Stimulated activated naive CD8-positive, alpha-beta T cell treated with anti-CD3 and anti-CD28 coated beads, Interleukin-15, Interleukin-2, amounts not matched to agents 100 ng/mL and 50 ng/mL, for 24 hours (primary cell): ENCODE measurements around the gene EFCAB8.

ENCODE experiments used
- H3K27ac Mint-ChIP-seq: one replicate; pipeline ENCODE4 v1.8.0; 2021; ENCODE audit warnings: mild to moderate bottlenecking, mixed read lengths
- H3K27me3 Mint-ChIP-seq: one replicate; pipeline ENCODE4 v1.8.0; 2021; ENCODE audit warnings: mixed read lengths
- H3K36me3 Mint-ChIP-seq: one replicate; pipeline ENCODE4 v1.8.0; 2021; ENCODE audit warnings: low read depth, mixed read lengths
- H3K4me1 Mint-ChIP-seq: one replicate; pipeline ENCODE4 v1.8.0; 2021; ENCODE audit warnings: low read depth, mixed read lengths
- H3K4me3 Mint-ChIP-seq: one replicate; pipeline ENCODE4 v1.8.0; 2021; ENCODE audit warnings: mild to moderate bottlenecking, mixed read lengths
- H3K9me3 Mint-ChIP-seq: one replicate; pipeline ENCODE4 v1.8.0; 2021; ENCODE audit warnings: mixed read lengths

Gene EFCAB8

GRCh38 chr20:32980131-32980941 is 121.6 kb downstream of the EFCAB8 start:
- H3K9me3 Mint-ChIP-seq, result peaks cover 6% of the 10 kb centered on the region
- no peaks in the 10 kb centered on the region for H3K36me3 Mint-ChIP-seq
- H3K4me3 Mint-ChIP-seq, result no peak overlapping the region
- no peak overlapping the region for H3K27ac Mint-ChIP-seq
- no peaks in the 10 kb centered on the region for H3K27me3 Mint-ChIP-seq
- H3K4me1 Mint-ChIP-seq, result peaks cover 11% of the 10 kb centered on the region

GRCh38 chr20:32980990-32981389 is 122.3 kb downstream of the EFCAB8 start:
- no peaks in the 10 kb centered on the region for H3K36me3 Mint-ChIP-seq
- peaks cover 6% of the 10 kb centered on the region for H3K9me3 Mint-ChIP-seq
- H3K4me1 Mint-ChIP-seq, result peaks cover 11% of the 10 kb centered on the region
- H3K4me3 Mint-ChIP-seq, result no peak overlapping the region
- H3K27me3 Mint-ChIP-seq, result no peaks in the 10 kb centered on the region
- H3K27ac Mint-ChIP-seq, result no peak overlapping the region

DNA sequence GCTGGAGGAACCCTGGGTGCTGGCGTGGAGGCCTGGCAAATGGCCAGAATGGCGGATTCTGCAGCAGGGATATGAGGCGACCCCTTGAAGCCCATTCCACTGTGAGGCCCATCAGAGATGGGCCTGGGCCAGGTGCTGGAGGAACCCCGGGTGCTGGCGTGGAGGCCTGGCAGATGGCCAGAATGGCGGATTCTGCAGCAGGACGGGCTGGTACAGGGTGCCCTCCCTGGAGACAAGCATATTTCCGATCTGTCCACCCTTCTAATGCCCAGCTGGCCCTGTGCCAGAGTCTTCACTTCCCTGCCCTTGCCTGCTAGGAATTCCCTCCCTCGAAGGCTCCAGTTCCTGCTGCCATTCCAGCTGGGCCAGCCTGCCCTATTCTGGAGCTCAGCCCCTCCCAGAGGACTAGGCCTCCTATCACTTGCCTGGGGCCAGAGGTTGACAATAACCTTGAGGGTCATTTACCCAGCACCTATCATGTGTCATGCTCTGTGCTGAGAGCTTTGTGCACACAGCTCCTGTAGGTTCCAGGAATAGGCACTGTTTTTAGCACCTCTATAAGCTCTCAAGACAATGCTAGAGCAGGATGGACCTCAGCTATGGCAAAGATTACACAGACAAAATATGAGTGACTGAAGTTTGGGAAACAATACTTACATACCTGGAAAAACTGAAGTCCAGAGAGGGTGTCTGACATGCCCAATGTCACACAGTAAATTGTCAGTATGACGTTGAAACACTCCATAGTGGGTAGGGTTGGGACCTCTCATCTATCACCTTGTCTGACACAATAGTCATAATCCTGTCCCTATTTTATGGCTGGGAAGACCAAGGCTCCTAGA is 124.1 kb downstream of the EFCAB8 start:
- Mint-ChIP-seq H3K36me3 (no peaks in the 10 kb centered on the region), H3K9me3 (no peaks in the 10 kb centered on the region), H3K27ac (no peak overlapping the region), H3K4me3 (no peak overlapping the region), H3K4me1 (peaks cover 4% of the 10 kb centered on the region), H3K27me3 (no peaks in the 10 kb centered on the region)

GRCh38 chr20:32983459-32984112 is 124.9 kb downstream of the EFCAB8 start:
- Mint-ChIP-seq H3K4me3 (no peak overlapping the region), H3K36me3 (no peaks in the 10 kb centered on the region), H3K9me3 (no peaks in the 10 kb centered on the region), H3K27me3 (no peaks in the 10 kb centered on the region), H3K27ac (no peak overlapping the region), H3K4me1 (peaks cover 4% of the 10 kb centered on the region)

GRCh38 chr20:32984196-32984595 is 125.5 kb downstream of the EFCAB8 start:
- Mint-ChIP-seq H3K4me1 (peaks cover 4% of the 10 kb centered on the region), H3K27ac (no peak overlapping the region), H3K9me3 (no peaks in the 10 kb centered on the region), H3K36me3 (no peaks in the 10 kb centered on the region), H3K27me3 (no peaks in the 10 kb centered on the region), H3K4me3 (no peak overlapping the region)

DNA sequence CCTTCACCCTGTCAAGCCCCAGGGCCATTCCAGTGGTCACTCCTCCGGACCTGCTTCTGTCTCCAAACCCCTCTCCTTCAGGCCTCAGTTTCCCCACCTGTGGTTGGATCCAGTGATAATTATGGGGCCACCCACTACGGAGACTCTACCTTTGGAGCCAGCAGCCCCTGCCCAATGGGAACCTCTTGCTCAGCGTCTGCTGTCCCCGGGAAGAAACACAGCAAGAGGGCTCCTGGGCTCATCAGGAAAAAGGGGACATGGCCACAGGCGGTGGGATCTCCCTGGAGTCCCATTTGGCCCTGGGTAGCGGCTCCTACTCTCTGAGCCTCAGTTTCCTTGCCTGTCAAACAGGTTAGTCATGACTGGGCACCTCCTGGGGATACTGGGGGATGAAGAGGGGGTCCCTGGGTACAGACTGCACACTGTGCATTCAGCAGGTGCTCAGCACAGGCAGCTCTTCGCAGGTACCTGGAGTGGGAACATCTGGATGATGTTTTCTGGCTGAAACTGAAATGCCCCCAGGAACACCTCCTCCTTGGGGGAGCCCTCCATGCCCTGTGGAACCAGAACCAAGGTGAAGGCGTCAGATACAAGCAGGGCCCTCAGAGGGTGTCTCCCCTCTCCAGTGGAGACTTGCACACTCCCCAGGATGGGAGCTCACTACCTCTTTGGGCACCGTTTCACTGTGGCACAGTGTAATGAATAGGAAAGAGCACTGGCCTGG is 126.1 kb downstream of the EFCAB8 start:
- H3K4me1 Mint-ChIP-seq, result peaks cover 4% of the 10 kb centered on the region
- no peaks in the 10 kb centered on the region for H3K36me3 Mint-ChIP-seq
- H3K4me3 Mint-ChIP-seq, result no peak overlapping the region
- no peaks in the 10 kb centered on the region for H3K9me3 Mint-ChIP-seq
- no peak overlapping the region for H3K27ac Mint-ChIP-seq
- no peaks in the 10 kb centered on the region for H3K27me3 Mint-ChIP-seq

DNA sequence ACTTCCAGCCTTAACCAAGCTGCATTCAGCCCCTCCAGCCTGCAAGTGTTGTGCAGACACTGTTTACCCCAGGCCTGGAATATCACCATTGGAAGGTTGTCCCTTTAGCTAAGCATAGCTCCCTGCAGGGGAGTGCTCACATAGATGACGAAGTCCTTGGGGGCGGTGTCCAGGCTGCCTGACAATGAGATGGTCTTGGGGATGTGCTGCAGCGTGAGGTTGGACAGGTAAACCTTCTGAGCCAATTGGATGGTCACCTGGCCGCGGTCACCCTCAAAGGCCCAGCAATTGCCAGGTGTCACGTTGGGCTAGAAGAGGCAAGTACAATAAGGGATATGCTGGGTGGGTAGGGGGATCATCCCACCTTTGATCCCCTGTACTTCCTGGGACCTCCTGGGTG is 126.9 kb downstream of the EFCAB8 start:
- Mint-ChIP-seq H3K9me3 (no peaks in the 10 kb centered on the region), H3K4me3 (no peak overlapping the region), H3K4me1 (peaks cover 4% of the 10 kb centered on the region), H3K36me3 (no peaks in the 10 kb centered on the region), H3K27me3 (no peaks in the 10 kb centered on the region), H3K27ac (no peak overlapping the region)

- Mint-ChIP-seq H3K4me3 (no peak overlapping the region), H3K4me1 (peaks cover 10% of the 10 kb centered on the region), H3K36me3 (no peaks in the 10 kb centered on the region), H3K27me3 (no peaks in the 10 kb centered on the region), H3K9me3 (no peaks in the 10 kb centered on the region), H3K27ac (peak overlapping the region; percentile 45)
Observed at GRCh38 chr20:32986331-32986966, 127.7 kb downstream of the EFCAB8 start.

DNA sequence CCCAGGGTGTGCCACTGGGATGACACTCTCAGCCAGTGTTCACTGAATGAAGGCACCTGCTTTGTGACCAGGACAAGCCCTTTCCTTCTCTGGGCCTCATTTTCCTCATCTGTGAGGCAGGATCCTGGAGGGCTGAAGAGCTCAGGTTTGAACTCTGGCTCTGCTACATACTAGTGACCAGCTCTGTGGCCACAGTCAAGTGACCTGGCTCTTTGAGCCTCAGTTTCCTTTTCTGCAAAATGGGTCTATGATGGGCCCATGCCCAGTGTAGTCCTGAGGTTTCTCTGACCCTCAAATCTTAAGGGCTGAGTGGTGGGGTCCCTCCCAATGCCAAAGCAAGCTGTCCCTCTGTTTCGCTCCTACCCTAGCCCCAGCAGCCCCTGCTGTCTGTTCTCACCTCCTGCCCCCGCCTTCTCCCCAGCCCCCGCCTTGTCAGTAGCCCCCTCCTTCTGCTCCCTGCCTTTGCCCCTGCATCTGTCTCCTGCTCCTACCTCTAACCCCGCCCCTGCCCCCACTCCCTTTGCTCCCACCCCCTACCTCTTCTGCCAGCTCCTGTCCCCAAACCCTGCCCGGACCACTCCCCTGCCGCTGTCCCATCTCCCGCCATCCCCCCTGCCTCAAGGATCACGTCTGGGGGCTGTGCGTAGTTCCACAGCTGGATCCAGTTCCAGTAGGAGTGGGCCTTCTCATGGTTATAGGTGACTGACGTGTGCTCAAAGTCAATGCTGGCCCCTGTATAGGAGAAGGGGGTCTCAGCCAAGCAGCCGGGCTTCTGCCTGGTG is 128.5 kb downstream of the EFCAB8 start:
- no peaks in the 10 kb centered on the region for H3K36me3 Mint-ChIP-seq
- H3K4me3 Mint-ChIP-seq, result no peak overlapping the region
- H3K9me3 Mint-ChIP-seq, result no peaks in the 10 kb centered on the region
- H3K4me1 Mint-ChIP-seq, result peaks cover 18% of the 10 kb centered on the region
- no peak overlapping the region for H3K27ac Mint-ChIP-seq
- H3K27me3 Mint-ChIP-seq, result no peaks in the 10 kb centered on the region

GRCh38 chr20:32988008-32988407 is 129.3 kb downstream of the EFCAB8 start:
- Mint-ChIP-seq H3K9me3 (no peaks in the 10 kb centered on the region), H3K27ac (no peak overlapping the region), H3K4me1 (peaks cover 22% of the 10 kb centered on the region), H3K4me3 (no peak overlapping the region), H3K27me3 (no peaks in the 10 kb centered on the region), H3K36me3 (no peaks in the 10 kb centered on the region)

- H3K4me3 Mint-ChIP-seq, result no peak overlapping the region
- no peak overlapping the region for H3K27ac Mint-ChIP-seq
- no peaks in the 10 kb centered on the region for H3K36me3 Mint-ChIP-seq
- no peaks in the 10 kb centered on the region for H3K27me3 Mint-ChIP-seq
- peaks cover under 1% of the 10 kb centered on the region for H3K9me3 Mint-ChIP-seq
- H3K4me1 Mint-ChIP-seq, result peaks cover 31% of the 10 kb centered on the region
Observed at GRCh38 chr20:32989507-32990283, 131.0 kb downstream of the EFCAB8 start.

GRCh38 chr20:32990426-32990825 is 131.7 kb downstream of the EFCAB8 start:
- peaks cover 7% of the 10 kb centered on the region for H3K9me3 Mint-ChIP-seq
- H3K4me1 Mint-ChIP-seq, result peaks cover 31% of the 10 kb centered on the region
- no peak overlapping the region for H3K4me3 Mint-ChIP-seq
- no peak overlapping the region for H3K27ac Mint-ChIP-seq
- H3K27me3 Mint-ChIP-seq, result no peaks in the 10 kb centered on the region
- no peaks in the 10 kb centered on the region for H3K36me3 Mint-ChIP-seq

DNA sequence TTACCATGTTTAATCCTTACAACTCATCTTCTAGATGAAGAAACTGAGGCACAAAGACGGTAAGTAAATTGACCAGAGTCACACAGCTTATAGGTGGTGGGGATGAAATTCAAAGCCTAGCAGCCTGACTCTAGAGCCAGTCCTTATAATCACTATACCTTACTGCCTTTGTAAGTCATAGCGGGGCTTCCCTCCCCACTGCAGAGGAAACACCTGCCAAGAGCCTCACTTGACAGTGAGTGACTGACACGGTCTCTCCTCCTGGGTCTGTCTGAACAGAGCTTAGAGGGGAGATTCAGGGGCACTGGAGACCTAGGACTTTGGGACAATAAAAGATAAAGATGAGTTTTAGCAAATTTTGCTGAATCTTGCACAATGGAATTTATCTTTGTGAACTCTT is 132.7 kb downstream of the EFCAB8 start:
- Mint-ChIP-seq H3K4me3 (no peak overlapping the region), H3K36me3 (no peaks in the 10 kb centered on the region), H3K27ac (no peak overlapping the region), H3K9me3 (peaks cover 7% of the 10 kb centered on the region), H3K27me3 (no peaks in the 10 kb centered on the region), H3K4me1 (peaks cover 31% of the 10 kb centered on the region)
